ENCODE results near the gene SLC22A23.
"Not testable (repeated sequence)": the region's sequence is repeated elsewhere in the genome, so short reads cannot be mapped to it uniquely, and the experiment has no call there.

SLC22A23 gene

DNA sequence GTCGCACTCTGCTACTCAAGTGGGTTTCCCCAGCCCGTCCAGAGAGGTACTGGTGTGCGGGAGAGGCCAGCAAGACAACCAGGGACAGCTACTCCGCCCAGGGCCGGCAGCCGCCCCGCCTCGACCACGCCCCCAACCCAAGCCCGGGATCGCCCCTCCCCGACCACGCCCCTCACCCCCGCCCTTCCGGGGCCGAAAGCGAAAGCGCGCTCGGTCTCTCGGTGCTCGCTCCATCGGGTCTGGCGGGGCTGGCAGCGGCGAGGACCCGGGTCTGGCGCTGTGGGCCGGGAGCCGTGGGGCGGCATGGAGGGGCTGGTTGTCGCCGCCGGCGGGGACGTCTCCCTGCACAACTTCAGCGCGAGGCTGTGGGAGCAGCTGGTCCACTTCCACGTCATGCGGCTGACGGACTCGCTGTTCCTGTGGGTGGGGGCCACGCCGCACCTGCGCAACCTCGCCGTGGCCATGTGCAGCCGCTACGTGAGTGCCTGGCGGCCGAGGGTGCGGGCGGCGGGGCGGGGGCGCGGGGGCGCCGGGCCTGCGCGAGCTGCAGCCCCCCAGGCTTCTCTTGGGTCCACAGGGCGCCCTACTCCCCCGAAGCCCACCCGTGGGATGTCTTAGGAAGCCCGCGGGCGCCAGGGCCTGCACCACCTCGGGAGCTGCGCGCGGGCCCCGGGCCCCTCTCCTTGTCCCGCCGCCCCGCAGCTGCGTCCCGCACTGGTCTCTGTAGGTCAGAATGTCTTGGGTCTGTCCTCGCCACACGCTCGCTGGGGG lies 197.9 kb downstream of the SLC22A23 start, which contains the start of gene PSMG4:
Gene PSMG4, plus strand, starts transcription at position 228 of the 771 bp plus-strand sequence. Its CDS starts 76 bp downstream, at position 304.
- in situ Hi-C loops (cut with MboI; ENCODE audit: low sequenced_read_pairs) = loop anchor here (10.0 to 25.0 kb wide), 2 partner anchors 134 to 272 kb away; partner anchors contain the start of gene NQO2

DNA sequence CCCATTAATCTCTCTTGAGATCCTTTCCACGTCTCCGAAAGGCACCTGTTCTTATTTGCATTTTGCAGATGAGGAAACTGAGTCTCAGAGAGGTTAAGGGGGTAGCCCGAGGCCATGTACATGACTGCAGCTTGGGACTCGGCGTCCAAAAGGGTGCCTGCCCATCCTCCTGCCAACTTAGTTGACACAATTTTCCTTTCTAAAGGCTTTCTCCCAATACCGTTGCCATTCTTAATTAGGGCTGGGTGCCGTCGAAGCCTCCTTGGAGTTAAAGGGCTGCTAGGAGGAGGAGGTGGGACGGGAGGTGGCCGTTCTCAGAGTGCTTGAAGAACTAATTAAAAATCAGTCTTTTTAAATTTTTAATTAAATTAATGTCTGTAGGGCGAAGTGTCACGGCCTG lies 198.6 kb downstream of the SLC22A23 start:
- in situ Hi-C loops (cut with MboI; ENCODE audit: low sequenced_read_pairs) = loop anchor here (10.0 to 25.0 kb wide), 2 partner anchors 133 to 271 kb away; partner anchors contain the start of gene NQO2

DNA sequence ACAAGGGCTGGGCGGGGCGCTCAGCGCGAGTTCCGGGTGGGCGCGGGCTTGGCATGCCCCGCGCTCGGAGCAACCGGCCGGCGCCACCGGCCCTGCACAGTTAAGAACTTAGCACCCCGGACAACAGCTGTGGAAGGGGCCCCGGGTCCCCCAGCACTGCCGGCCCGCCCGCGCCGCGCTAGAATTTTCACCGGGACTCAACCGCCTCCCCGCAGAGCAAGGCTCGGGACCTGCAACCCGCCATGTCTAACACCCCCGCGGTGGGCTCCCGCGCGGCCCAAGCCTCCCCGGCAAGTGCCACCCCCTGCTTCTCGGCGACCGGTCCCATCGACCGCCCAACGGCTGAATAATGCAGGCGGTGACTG lies 203.3 kb downstream of the SLC22A23 start:
- in situ Hi-C loops (cut with MboI; ENCODE audit: low sequenced_read_pairs) = loop anchor here (10.0 to 25.0 kb wide), 2 partner anchors 129 to 266 kb away; partner anchors contain the start of gene NQO2

DNA sequence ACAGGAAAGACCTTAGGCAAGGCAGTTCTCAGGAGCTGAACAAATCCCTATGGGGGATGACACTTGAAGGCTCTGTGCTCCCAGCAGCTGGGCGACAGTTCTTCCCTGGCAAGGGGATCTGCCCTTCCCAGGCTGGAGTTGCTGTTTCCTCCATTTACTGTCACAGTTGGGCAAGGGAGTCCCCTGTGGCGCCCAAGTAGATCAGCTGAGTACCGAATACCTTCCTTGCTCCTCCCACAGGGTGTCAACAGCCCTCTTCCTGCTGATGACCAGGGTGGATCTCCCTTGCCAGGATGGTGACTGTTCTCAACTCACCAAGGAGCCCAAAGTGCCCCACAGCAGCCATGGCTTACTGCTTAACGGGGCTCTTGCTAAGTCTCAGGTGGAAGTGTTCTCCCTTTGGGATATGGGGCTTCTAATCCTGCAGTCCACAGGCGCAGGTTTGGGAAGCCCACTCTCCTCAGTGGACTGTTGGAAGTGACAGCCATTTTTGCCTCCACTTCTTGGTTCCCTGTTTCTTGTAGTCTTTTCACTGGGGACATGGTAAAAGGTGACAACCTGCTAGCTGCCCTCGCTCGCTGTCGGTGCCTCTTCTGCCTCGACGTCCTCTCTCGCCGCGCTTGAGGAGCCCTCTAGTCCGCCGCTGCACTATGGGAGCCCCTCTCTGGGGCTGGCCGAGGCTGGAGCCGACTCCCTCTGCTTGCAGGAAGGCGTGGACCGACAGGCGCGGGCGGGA lies 203.8 kb downstream of the SLC22A23 start:
- in situ Hi-C loops (cut with MboI; ENCODE audit: low sequenced_read_pairs) = loop anchor here (10.0 to 25.0 kb wide), 2 partner anchors 128 to 266 kb away; partner anchors contain the start of gene NQO2

DNA sequence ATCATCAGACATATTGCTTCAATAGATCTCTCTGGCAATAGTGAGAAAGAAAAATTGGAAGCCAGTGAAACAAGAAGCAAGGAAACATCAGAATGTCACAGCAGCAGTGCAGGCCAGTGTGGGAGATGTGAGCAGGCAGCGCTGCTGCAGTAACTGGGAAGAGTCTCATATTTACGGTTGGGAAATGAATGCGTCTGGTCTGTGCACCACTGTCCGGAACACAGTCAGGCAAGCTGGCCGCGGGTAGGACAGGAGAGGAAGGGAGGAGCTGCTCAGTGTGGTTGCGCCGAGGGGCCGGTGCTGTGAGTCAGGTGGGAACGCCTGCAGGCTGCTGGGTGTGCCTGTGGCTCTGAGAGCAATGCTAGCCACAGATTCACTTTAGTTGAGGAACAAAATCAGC lies 204.5 kb downstream of the SLC22A23 start:
- in situ Hi-C loops (cut with MboI; ENCODE audit: low sequenced_read_pairs) = loop anchor here (10.0 to 25.0 kb wide), 2 partner anchors 128 to 265 kb away; partner anchors contain the start of gene NQO2

DNA sequence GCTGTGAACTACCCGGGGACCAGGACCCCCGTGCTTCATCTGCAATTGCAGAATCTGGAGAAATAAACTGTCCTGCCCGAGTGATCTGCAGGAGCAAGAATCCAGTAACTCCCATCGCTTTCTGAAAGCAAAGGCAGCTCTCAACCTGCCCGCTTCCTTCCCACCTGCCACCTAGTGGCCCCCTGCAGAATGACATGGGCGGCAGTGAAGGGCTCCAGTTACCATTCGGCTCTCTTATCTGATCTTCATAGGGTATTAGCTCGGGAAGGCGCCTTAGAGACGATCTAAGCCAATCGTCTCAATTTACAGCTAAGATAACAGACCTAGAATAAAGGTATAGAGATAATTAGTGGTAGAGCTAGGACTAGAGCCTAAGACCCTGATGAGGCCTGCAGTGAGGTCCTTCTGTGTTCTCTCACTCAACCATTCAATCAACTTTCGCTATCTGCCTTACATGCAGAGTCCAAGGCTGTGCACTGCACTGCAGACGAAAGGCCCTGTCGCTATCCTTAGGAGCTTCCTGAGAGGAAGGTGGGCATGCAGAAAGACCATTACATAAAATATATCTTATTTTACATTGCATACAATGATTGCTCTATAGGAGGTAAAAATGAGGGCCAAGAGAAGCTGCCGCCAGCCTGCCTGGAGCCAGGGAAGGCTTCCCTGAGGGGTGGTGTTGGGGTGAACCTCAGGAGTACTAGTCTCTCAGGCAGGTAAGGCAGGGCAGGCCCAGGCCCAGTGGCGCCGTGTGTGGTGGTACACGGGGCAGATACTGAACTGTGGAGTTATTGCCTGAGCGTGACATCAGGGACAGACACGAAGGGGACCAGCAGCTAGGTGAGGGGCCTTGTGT lies 205.2 kb downstream of the SLC22A23 start:
- in situ Hi-C loops (cut with MboI; ENCODE audit: low sequenced_read_pairs) = loop anchor here (10.0 to 25.0 kb wide), 2 partner anchors 127 to 264 kb away; partner anchors contain the start of gene NQO2

DNA sequence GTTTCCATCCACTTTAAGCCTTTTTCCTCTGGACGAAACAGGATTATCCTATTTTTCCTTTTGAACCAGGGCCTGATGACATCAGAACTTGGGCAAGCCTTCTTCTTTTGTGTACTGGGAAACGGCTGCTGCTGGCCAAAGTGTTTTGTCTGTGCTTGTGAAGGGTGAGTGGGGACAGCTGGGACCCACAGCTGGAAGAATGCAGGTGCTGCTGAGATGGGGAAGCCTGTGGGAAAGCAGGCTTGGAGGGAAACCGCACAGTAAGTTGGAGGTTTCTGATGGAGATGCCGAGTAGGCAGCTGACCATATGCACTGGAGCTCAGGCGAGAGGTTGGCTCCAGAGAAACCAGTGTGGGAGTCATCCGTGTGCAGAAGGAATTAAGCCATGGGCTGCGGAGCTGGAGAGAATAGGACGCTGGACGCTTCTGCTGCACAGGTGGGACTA lies 206.6 kb downstream of the SLC22A23 start:
- in situ Hi-C loops (cut with MboI; ENCODE audit: low sequenced_read_pairs) = loop anchor here (10.0 to 25.0 kb wide), 2 partner anchors 125 to 263 kb away; partner anchors contain the start of gene NQO2

DNA sequence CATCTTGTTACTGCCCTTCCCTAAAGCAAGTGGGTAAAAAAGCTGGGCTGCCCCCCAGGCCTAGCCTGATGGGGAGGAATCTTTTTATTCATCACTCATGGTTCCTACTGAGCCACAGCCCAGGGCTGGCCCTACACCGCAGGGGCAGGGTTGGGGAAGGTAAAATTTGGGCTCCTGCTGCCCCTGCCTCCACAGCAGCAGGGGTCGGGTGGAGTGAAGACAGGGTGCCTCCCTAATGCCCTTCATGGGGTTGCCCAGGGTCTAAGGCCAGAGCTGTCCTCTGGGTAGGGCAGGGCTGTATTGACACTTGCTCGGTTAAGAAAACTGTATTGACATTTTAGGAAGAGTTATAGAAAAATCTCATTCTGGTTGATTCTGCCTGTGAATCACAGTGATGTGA lies 207.0 kb downstream of the SLC22A23 start:
- in situ Hi-C loops (cut with MboI; ENCODE audit: low sequenced_read_pairs) = loop anchor here (10.0 to 25.0 kb wide), 2 partner anchors 125 to 263 kb away; partner anchors contain the start of gene NQO2

DNA sequence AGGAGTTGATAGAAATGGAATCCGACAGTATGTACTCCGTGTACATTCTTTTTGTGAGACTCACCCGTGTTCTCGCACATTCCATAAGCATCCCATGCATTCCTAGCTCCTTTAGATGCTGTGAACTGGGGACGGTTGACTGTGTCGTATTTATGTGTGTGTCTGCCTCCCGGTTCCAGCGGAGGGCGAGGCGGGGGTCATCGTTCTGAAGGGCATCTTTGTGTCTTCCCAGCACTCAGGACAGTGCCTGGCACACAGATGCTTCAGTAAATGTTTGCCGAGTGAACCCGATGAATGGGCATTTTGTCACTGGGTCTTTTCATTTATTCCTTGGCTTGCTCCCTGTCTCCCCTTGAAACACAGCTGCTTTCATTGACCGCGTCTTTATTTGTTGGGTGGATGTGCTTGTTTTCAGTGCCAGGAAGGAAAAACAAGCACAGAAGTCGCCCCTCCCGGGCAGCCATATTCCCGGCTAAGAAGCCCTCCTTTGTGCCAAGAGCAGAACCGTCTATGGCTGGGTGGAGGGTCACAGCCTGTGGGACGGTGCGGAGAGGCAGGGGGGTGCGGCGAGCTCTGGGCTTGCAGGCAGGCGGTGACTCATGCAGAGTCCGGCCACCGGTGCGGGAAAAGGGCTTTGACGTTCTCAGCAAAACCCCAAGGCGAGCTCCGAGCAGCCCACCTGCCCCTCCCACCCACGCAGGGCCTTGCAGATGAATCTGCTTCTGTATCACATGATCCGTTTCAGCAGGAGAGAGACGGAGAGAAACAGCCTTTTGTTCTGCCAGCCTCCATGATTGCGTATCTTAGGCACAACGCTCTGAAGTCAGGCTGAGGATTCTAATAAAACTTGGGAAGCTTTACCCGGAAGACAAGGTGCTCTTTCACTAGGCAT lies 209.3 kb downstream of the SLC22A23 start:
- in situ Hi-C loops (cut with MboI; ENCODE audit: low sequenced_read_pairs) = no loop called here

DNA sequence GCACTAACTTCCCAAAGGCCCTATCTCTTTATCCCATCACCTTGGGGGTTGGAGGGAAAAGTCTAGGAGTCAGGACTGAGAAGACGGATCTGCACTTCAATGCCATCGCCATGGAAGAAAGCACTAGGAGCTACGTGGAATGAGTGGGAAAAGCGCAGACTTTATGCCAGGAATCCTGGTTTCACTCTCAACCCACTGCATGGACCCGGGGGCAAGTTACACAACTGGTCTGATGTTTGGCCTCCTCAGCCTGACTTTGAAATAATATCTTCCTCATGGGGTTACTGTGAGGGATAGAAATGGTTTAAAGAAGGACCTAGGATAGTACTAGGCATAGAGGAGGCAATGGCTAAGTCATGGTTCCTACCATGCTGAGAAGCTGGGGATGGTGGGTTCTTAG lies 211.6 kb downstream of the SLC22A23 start:
- in situ Hi-C loops (cut with MboI; ENCODE audit: low sequenced_read_pairs) = no loop called here

DNA sequence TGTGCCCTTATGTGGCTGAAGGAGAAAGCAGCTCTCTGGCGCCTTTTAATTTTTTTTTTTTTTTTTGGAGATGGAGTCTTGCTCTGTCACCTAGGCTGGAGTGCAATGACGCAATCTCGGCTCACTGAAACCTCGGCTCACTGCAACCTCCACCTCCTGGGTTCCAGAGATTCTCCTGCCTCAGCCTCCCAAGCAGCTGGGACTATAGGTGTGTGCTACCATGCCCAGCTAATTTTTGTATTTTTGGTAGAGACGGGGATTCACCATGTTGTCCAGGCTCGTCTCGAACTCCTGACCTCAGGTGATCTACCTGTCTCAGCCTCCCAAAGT lies 212.1 kb downstream of the SLC22A23 start:
- in situ Hi-C loops (cut with MboI; ENCODE audit: low sequenced_read_pairs) = not testable (repeated sequence)

DNA sequence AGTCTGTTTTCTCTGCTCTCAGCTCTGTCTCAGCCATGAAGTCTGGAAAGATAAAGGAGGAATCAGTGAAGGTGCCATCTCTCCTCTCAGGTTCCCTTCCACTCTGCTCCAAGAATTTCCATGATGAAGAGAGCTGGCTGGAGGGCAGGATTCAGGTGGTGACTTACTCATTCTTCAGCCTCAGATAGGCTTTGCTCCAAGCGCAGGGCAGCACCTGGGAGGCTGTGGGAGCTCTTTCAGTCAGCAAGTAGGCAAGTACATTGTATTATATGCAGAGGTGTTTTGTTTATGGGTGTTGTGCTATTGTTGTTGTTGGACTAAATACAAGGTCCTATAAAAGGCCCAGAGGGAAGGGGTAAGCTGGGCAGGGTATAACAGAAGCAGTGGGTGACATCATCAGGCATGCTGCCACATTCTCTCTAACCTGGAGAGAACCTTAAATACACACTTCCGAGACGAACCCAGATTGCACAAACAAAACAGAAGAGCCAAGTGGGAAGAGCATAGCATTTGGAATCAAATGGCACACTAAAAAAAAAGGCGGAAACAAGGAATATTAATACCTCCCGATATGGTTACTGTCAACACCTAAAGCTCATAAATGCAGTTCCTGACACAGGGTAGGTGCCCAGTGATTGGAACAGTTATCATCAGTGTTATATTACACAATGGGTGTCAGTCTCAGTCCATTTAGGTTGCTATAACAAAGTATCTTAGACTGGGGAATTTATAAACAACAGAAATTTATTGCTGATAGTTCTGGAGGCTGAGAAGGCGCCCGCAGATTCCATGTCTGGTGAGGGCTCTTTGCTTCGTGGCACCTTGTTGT lies 212.6 kb downstream of the SLC22A23 start:
- in situ Hi-C loops (cut with MboI; ENCODE audit: low sequenced_read_pairs) = no loop called here

DNA sequence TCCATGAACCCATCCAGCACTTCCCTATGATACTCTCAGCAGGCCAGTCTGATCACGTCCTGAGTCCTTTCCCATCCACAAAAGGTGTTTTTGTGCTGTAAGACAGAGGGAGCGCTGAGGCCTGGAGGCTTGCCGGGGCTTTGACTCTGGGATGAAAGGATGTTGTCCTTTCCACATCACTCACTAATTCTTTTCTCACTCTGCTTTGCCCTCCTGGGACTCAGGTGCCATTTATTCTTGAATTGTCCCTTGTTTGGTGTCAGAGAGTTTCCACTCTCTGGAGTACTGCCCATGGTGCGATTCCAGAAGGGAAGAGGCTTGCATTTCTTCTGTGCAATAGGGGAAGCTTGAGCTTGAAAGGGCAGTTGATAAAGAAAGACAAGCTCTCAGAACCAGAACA lies 214.1 kb downstream of the SLC22A23 start:
- in situ Hi-C loops (cut with MboI; ENCODE audit: low sequenced_read_pairs) = no loop called here

DNA sequence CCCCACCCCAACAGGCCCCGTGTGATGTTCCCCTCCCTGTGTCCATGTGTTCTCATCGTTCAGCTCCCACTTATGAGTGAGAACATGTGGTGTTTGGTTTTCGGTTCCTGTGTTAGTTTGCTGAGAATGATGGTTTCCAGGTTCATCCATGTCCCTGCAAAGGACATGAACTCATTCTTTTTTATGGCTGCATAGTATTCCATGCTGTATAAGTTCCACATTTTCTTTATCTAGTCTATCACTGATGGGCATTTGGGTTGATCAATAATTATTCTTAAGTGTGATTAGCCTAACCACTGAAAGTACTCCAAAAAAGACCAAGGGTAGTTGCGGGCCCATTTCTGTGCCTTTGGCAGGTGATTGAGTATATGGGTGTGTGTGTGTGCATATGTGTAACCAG lies 215.1 kb downstream of the SLC22A23 start:
- in situ Hi-C loops (cut with MboI; ENCODE audit: low sequenced_read_pairs) = not testable (repeated sequence)

DNA sequence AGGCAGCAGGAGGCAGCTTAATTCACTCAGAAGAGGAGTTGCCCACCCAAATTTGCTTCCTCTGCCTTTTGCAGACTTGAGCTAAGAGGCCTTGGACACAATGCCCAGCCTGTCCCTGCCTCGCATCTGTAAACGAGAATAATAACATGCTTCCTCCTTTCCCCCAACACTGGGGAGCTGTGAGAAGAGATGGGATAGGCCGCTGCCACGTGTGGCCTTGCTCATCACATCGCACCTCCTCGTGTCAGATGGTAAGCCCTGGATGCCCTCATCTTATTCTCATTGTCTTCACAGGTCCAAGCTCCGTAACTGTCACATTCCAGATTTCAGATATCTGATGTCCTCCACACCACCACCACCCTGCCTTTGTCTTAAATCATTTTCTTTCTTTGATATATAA lies 216.3 kb downstream of the SLC22A23 start:
- in situ Hi-C loops (cut with MboI; ENCODE audit: low sequenced_read_pairs) = no loop called here

DNA sequence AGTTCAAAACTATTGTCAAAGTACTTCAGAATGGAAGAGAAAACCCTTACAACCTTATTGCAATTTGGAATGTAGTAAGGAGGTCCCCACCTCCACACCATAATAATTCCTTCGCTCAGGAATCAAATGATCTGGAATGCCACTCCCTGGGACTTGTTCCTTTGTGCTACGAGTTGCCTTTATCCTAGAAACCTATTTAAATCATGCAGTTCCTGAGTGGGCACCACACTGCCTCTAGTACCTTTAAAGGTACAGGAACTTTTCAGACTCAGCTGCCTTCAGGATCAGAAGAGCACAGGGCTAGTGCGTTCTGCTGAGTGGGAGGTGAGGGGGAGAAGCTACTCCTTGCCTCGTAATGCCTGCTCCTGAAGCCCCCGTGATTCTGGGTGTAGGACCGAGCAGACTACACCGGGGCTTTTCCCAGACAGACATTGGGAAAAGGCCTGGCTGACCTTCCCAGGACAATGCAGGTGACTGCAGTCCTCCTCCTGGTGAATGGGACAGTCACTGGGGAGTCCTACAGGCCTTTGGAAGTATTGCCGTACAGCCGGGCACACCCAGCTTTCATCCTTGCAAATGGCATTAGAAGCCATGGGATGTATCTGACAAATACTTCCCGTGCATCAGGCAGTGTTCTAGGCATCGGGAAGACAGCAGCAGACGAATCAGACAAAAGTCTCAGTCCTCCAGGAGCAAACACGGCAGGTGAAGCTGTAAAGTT lies 217.6 kb downstream of the SLC22A23 start:
- in situ Hi-C loops (cut with MboI; ENCODE audit: low sequenced_read_pairs) = no loop called here

DNA sequence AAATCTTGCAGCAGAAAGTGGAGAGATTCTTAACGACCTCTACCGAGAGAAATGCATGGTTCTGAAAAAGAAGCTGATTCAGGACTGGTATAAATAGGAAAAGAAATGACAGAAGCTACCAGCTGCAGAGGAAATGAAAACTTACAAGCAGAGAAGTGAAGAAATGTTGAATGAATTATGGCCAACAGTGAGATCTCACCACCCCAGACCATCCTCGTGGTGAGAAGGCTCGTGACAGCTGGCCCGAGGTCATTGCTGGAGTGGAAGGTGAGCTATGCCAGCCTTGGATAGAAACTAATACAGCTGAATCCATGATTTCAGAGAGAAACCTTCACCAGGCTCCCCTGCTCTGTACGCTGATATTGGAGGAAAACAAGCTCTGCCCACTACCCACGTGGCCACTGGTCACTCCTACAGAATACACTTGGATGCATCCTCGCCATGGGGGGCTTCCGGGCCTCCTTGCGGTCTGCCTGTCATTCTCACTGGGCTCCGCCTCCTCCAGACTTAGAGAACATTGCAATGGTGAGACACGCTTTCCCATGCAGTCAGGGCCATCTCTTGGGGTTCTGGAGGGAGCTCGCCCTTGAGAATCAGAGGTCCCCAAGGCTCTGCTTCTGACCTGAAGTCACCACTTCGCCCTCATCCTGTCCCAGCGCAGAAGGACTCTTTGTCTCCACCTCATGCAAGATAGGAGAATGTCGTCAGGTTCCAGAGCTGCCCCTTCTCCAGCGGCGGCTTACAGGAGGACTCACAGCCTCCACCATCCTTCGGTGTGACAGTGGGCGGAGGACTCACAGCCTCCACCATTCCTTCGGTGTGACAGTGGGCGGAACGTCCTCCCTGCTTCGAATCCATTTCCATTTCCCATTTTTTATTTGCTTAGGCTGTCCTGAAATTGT lies 218.8 kb downstream of the SLC22A23 start:
- in situ Hi-C loops (cut with MboI; ENCODE audit: low sequenced_read_pairs) = no loop called here
